ENCODE results near the gene NECAB3.

NECAB3 gene

GRCh38 chr20:33650111-33650752 is 24.0 kb downstream of the NECAB3 start:
- no peak overlapping the region for H3K4me3 ChIP-seq (ENCODE audit: insufficient read depth, low read length, poor library complexity, severe bottlenecking)
- TF ChIP-seq CTCF (IDR thresholded peaks at IDR 0.05; ENCODE audit: insufficient read depth, low read length, poor library complexity, severe bottlenecking) (no peak), EZH2phosphoT487 (conservative IDR thresholded peaks at IDR 0.05; ENCODE audit: low read length) (no peak)

GRCh38 chr20:33649201-33649681 is 25.0 kb downstream of the NECAB3 start:
- H4K20me1 ChIP-seq (ENCODE audit: low read depth, low read length), result no peaks in the 10 kb centered on the region
- no peak for TF ChIP-seq CTCF (IDR thresholded peaks at IDR 0.05; ENCODE audit: insufficient read depth, low read length, poor library complexity, severe bottlenecking)
- TF ChIP-seq EZH2phosphoT487 (conservative IDR thresholded peaks at IDR 0.05; ENCODE audit: low read length), result no peak
- no peaks in the 10 kb centered on the region for H3K9me3 ChIP-seq (ENCODE audit: insufficient read depth, low read length)
- no peaks in the 10 kb centered on the region for H3K9me2 ChIP-seq (replicated peaks; ENCODE audit: insufficient read depth, low read length)
- H3K27ac ChIP-seq (ENCODE audit: low read depth, low read length), result no peak overlapping the region
- no peak overlapping the region for H3K4me3 ChIP-seq (ENCODE audit: insufficient read depth, low read length, poor library complexity, severe bottlenecking)
- no peak overlapping the region for H3K9ac ChIP-seq (ENCODE audit: low read length)
- H3K27me3 ChIP-seq (ENCODE audit: low read length), result no peaks in the 10 kb centered on the region
- H3K36me3 ChIP-seq (ENCODE audit: low read length), result no peaks in the 10 kb centered on the region
- H3K79me2 ChIP-seq (ENCODE audit: insufficient read depth, low read length), result no peaks in the 10 kb centered on the region
- no peak overlapping the region for H2AFZ ChIP-seq (ENCODE audit: low read depth, low read length, severe bottlenecking)
- no peak overlapping the region for H3K4me2 ChIP-seq (ENCODE audit: low read depth, low read length, poor library complexity, severe bottlenecking)
- H3F3A ChIP-seq (ENCODE audit: insufficient read depth), result no peaks in the 10 kb centered on the region

More at GRCh38 chr20:33650111-33650752, 24.0 kb downstream of the NECAB3 start:
- no peak overlapping the region for H3K9ac ChIP-seq (ENCODE audit: low read length)
- no peaks in the 10 kb centered on the region for H3K9me3 ChIP-seq (ENCODE audit: insufficient read depth, low read length)
- H3K79me2 ChIP-seq (ENCODE audit: insufficient read depth, low read length), result no peaks in the 10 kb centered on the region
- H3K9me2 ChIP-seq (replicated peaks; ENCODE audit: insufficient read depth, low read length), result no peaks in the 10 kb centered on the region
- no peaks in the 10 kb centered on the region for H3K27me3 ChIP-seq (ENCODE audit: low read length)
- H3K4me2 ChIP-seq (ENCODE audit: low read depth, low read length, poor library complexity, severe bottlenecking), result no peak overlapping the region
- no peaks in the 10 kb centered on the region for H4K20me1 ChIP-seq (ENCODE audit: low read depth, low read length)
- H2AFZ ChIP-seq (ENCODE audit: low read depth, low read length, severe bottlenecking), result no peak overlapping the region
- no peaks in the 10 kb centered on the region for H3K36me3 ChIP-seq (ENCODE audit: low read length)
- no peaks in the 10 kb centered on the region for H3F3A ChIP-seq (ENCODE audit: insufficient read depth)
- H3K27ac ChIP-seq (ENCODE audit: low read depth, low read length), result no peak overlapping the region

- no peak for TF ChIP-seq CTCF (IDR thresholded peaks at IDR 0.05; ENCODE audit: insufficient read depth, low read length, poor library complexity, severe bottlenecking)
- no peak for TF ChIP-seq EZH2phosphoT487 (conservative IDR thresholded peaks at IDR 0.05; ENCODE audit: low read length)
- Histone ChIP-seq H3K9ac (ENCODE audit: low read length) (no peak overlapping the region), H4K20me1 (ENCODE audit: low read depth, low read length) (no peaks in the 10 kb centered on the region), H3F3A (ENCODE audit: insufficient read depth) (no peaks in the 10 kb centered on the region), H2AFZ (ENCODE audit: low read depth, low read length, severe bottlenecking) (no peak overlapping the region), H3K27me3 (ENCODE audit: low read length) (no peaks in the 10 kb centered on the region), H3K9me3 (ENCODE audit: insufficient read depth, low read length) (no peaks in the 10 kb centered on the region), H3K27ac (ENCODE audit: low read depth, low read length) (no peak overlapping the region), H3K79me2 (ENCODE audit: insufficient read depth, low read length) (no peaks in the 10 kb centered on the region), H3K36me3 (ENCODE audit: low read length) (no peaks in the 10 kb centered on the region), H3K4me2 (ENCODE audit: low read depth, low read length, poor library complexity, severe bottlenecking) (no peak overlapping the region), H3K4me3 (ENCODE audit: insufficient read depth, low read length, poor library complexity, severe bottlenecking) (no peak overlapping the region), H3K9me2 (replicated peaks; ENCODE audit: insufficient read depth, low read length) (no peaks in the 10 kb centered on the region)
Measured at GRCh38 chr20:33648396-33649004, 25.7 kb downstream of the NECAB3 start.
